CD4-positive, alpha-beta memory T cell (primary cell): ENCODE measurements around the gene PDE4B. TPM values are rescaled to one million over a fixed set of nuclear protein-coding genes. Genes with fewer than 3 reads are reported as not detected.
"Not testable (repeated sequence)": the region's sequence is repeated elsewhere in the genome, so short reads cannot be mapped to it uniquely, and the experiment has no call there.

Experiments used
- CTCF ChIA-PET: fragments of 350-600 bp; sonication (Branson Sonifier 250); formaldehyde crosslinking; loops from one replicate; lab custom pipeline; 2021; ENCODE audit warnings: inconsistent platforms; ENCODE audit not compliant: partially characterized antibody; lab: Charles Lee
- POLR2A ChIA-PET: fragments of 350-600 bp; sonication (Branson Sonifier 250); formaldehyde crosslinking; loops from one replicate; lab custom pipeline; 2021; ENCODE audit not compliant: partially characterized antibody; lab: Charles Lee
- DNase-seq, 5 donors: peaks; one replicate each; pipeline versions ENCODE4 v3.0.0 to v3.0.0-alpha.2; 2020 to 2022; ENCODE audit warnings: mixed read lengths in 1 of 5
- H3K27ac ChIP-seq: one replicate; pipeline ENCODE4 v1.7.0; 2013; ENCODE audit warnings: low read depth, low read length
- H3K27me3 ChIP-seq: 2 replicates; pipeline ENCODE4 v1.7.0; 2013; ENCODE audit warnings: mild to moderate bottlenecking, low read length, moderate library complexity; ENCODE audit not compliant: insufficient read depth
- H3K36me3 ChIP-seq: 2 replicates; pipeline ENCODE4 v1.7.0; 2013; ENCODE audit warnings: mild to moderate bottlenecking, low read length, moderate library complexity; ENCODE audit not compliant: insufficient read depth
- H3K4me1 ChIP-seq: 2 replicates; pipeline ENCODE4 v1.7.0; 2013; ENCODE audit warnings: mild to moderate bottlenecking, low read length, moderate library complexity; ENCODE audit not compliant: insufficient read depth
- H3K4me3 ChIP-seq, 2 donors: one replicate each; pipeline ENCODE4 v1.7.0; 2013; ENCODE audit warnings: low read length in 2 of 2, mild to moderate bottlenecking in 1 of 2
- H3K9me3 ChIP-seq, 2 donors: one replicate each; pipeline ENCODE4 v1.7.0; 2013; ENCODE audit warnings: low read length in 2 of 2, control low read depth in 1 of 2; ENCODE audit not compliant: control insufficient read depth in 1 of 2
- H3K27ac Mint-ChIP-seq, 7 donors: one replicate each; pipeline ENCODE4 v1.8.0; 2020 to 2021; ENCODE audit warnings: mixed read lengths in 7 of 7, mild to moderate bottlenecking in 6 of 7, inconsistent platforms in 3 of 7, moderate library complexity in 3 of 7
- H3K27me3 Mint-ChIP-seq, 2 donors: one replicate each; pipeline ENCODE4 v1.8.0; 2020 to 2021; ENCODE audit warnings: mixed read lengths in 2 of 2
- H3K36me3 Mint-ChIP-seq, 2 donors: one replicate each; pipeline ENCODE4 v1.8.0; 2020 to 2021; ENCODE audit warnings: mixed read lengths in 2 of 2, inconsistent platforms in 1 of 2, mild to moderate bottlenecking in 1 of 2
- H3K4me1 Mint-ChIP-seq, 4 donors: one replicate each; pipeline ENCODE4 v1.8.0; 2020 to 2021; ENCODE audit warnings: mixed read lengths in 4 of 4, mild to moderate bottlenecking in 1 of 4
- H3K4me3 Mint-ChIP-seq, 8 donors: one replicate each; pipeline ENCODE4 v1.8.0; 2020 to 2021; ENCODE audit warnings: mixed read lengths in 8 of 8, mild to moderate bottlenecking in 7 of 8, moderate library complexity in 6 of 8, inconsistent platforms in 3 of 8
- H3K9me3 Mint-ChIP-seq, 8 donors: one replicate each; pipeline ENCODE4 v1.8.0; 2020 to 2021; ENCODE audit warnings: mixed read lengths in 8 of 8, mild to moderate bottlenecking in 5 of 8, inconsistent platforms in 3 of 8, moderate library complexity in 1 of 8
- intact Hi-C: fragments of 100-400 bp; cut with micrococcal nuclease; formaldehyde crosslinking; loops from one replicate; pipeline ENCODE4 v1.15.1; 2023
- polyA plus RNA-seq, 2 donors: library from polyadenylated mRNA; unstranded; fragments of 300-500 nt; fragmentation: Illumina TruSeq; gene quantifications; one replicate each; pipeline ENCODE4 v1.2.3, GENCODE V29; 2021
- total RNA-seq, 2 experiments: library from RNA; stranded (reverse); gene quantifications; one replicate each; pipeline ENCODE4 v1.2.3, GENCODE V29; 2021

Gene PDE4B
- total and polyA plus RNA-seq, 4 experiments from 2014 or later = 33.8 to 116 (median 40.7) TPM

DNA sequence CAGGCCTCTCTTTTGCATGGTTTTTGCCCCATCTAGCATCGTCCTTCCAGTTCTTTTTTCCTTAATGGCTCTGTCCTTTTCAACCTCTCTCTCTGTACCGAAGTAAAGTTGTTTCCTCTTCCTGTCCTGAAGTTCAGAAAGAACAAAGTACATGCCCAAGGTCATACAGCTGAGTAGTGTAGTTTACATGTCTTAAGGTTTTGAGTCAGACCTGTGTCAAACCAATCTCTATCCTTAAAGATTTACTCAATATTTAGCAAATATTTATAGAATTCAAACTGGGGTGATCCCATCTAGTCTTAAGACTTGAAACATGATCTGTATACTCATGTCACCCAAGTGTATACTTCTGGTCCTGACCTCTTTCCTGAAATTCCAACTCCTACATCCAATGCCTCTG, 622.6 kb downstream of the PDE4B start:
- no peak for DNase-seq
- no peak overlapping the region for H3K27ac ChIP-seq
- intact Hi-C loops = no loop called here
- H3K9me3 ChIP-seq = no peaks in the 10 kb centered on the region
- Mint-ChIP-seq H3K27ac (peak overlapping the region in 1 of 7 donors; percentile 10), H3K4me3 (no peak overlapping the region), H3K27me3 (no peaks in the 10 kb centered on the region), H3K4me1 (peaks cover 20 to 37% (median 25%) of the 10 kb centered on the region in 4 donors), H3K9me3 (peaks cover 3 to 32% (median 23%) of the 10 kb centered on the region in 8 donors), H3K36me3 (peaks cover 3 to 6% of the 10 kb centered on the region in 2 donors)
- no peaks in the 10 kb centered on the region for H3K4me1 ChIP-seq
- H3K4me3 ChIP-seq = no peak overlapping the region
- no peaks in the 10 kb centered on the region for H3K27me3 ChIP-seq
- H3K36me3 ChIP-seq = no peaks in the 10 kb centered on the region
- POLR2A ChIA-PET = no interaction called here
- CTCF ChIA-PET = interaction anchor here (1.0 to 2.3 kb wide), 3 partner anchors 21 to 173 kb away, joined by 3 to 9 read pairs (median 6); no protein-coding TSS in a partner anchor

DNA sequence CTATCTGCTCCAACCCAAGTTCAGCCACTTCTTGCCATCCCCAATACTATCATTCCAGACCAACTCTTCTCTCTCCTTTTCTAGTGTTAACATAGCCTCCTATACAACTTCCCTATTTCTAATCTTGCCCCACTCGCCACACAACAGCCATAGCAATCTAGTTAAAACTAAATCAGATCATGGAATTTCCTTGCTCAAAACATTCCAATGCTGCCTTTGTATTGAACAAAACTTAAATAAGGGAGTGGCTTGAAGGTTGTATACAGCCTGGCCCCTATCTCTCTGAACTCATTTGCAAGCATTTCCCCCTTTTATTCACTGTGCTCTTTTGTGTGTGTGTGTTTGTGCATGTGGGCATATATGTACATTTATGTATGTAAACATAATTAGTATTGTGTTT, 623.2 kb downstream of the PDE4B start:
- Histone ChIP-seq H3K9me3 (no peaks in the 10 kb centered on the region), H3K4me3 (no peak overlapping the region), H3K27ac (no peak overlapping the region), H3K4me1 (no peaks in the 10 kb centered on the region), H3K27me3 (no peaks in the 10 kb centered on the region), H3K36me3 (no peaks in the 10 kb centered on the region)
- ChIA-PET CTCF (interaction anchor here (1.0 to 1.2 kb wide), 2 partner anchors 34 to 174 kb away, joined by 3 read pairs; no protein-coding TSS in a partner anchor), POLR2A (no interaction called here)
- DNase-seq = no peak
- H3K4me1 Mint-ChIP-seq = peaks cover 15 to 31% (median 21%) of the 10 kb centered on the region in 4 donors
- intact Hi-C loops = no loop called here
- no peaks in the 10 kb centered on the region for H3K27me3 Mint-ChIP-seq
- peaks cover 3 to 32% (median 23%) of the 10 kb centered on the region in 8 donors for H3K9me3 Mint-ChIP-seq
- peaks cover 3 to 6% of the 10 kb centered on the region in 2 donors for H3K36me3 Mint-ChIP-seq
- H3K4me3 Mint-ChIP-seq = no peak overlapping the region
- H3K27ac Mint-ChIP-seq = peak overlapping the region in 2 of 7 donors; percentile 8 to 62

- no peaks in the 10 kb centered on the region for H3K9me3 ChIP-seq
- no peak for DNase-seq
- CTCF ChIA-PET = interaction anchor here (1.2 kb wide), 1 partner anchor 35 kb away, joined by 3 read pairs; no protein-coding TSS in a partner anchor
- Mint-ChIP-seq H3K36me3 (peaks cover 3 to 6% of the 10 kb centered on the region in 2 donors), H3K27me3 (no peaks in the 10 kb centered on the region), H3K4me3 (no peak overlapping the region), H3K9me3 (peaks cover 3 to 32% (median 22%) of the 10 kb centered on the region in 8 donors), H3K27ac (no peak overlapping the region), H3K4me1 (peaks cover 11 to 27% (median 17%) of the 10 kb centered on the region in 4 donors)
- no peaks in the 10 kb centered on the region for H3K36me3 ChIP-seq
- H3K4me3 ChIP-seq = no peak overlapping the region
- POLR2A ChIA-PET = no interaction called here
- no peaks in the 10 kb centered on the region for H3K4me1 ChIP-seq
- no peaks in the 10 kb centered on the region for H3K27me3 ChIP-seq
- intact Hi-C loops = no loop called here
- H3K27ac ChIP-seq = no peak overlapping the region
Observed at GRCh38 chr1:66416295-66416694, 623.6 kb downstream of the PDE4B start.

DNA sequence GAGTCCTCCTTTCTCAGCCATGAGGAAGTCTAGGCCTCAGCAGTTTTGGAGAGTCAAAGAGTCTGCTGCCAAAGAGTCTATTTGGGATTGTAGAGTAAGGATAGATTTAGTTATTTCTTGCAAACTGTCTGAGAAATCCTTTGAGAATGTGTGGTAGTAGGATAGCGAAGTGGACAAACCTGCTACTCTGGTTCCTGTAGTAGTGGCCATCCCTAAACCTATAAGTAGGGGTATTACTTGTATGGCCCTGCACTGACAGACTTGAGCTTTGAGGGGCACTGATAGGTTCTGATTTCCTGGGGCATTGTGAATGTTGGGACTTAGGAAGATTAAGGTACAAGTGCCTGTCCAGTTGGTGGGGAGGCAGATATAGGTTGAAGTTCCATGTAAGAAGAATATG, 625.3 kb downstream of the PDE4B start:
- ChIA-PET POLR2A (no interaction called here), CTCF (no interaction called here)
- Histone ChIP-seq H3K27ac (no peak overlapping the region), H3K27me3 (no peaks in the 10 kb centered on the region), H3K4me3 (no peak overlapping the region), H3K36me3 (no peaks in the 10 kb centered on the region), H3K9me3 (no peaks in the 10 kb centered on the region), H3K4me1 (no peaks in the 10 kb centered on the region)
- Mint-ChIP-seq H3K9me3 (peaks cover 3 to 32% (median 20%) of the 10 kb centered on the region in 8 donors), H3K36me3 (peaks cover 3 to 6% of the 10 kb centered on the region in 2 donors), H3K4me1 (peaks cover 3 to 16% (median 7%) of the 10 kb centered on the region in 4 donors), H3K27ac (no peak overlapping the region), H3K27me3 (no peaks in the 10 kb centered on the region), H3K4me3 (no peak overlapping the region)
- intact Hi-C loops = no loop called here
- DNase-seq = no peak

GRCh38 chr1:66420171-66420570, 627.5 kb downstream of the PDE4B start:
- H3K4me3 ChIP-seq, H3K27ac Mint-ChIP-seq, H3K27me3 Mint-ChIP-seq, H3K4me1 Mint-ChIP-seq, intact Hi-C loops, H3K36me3 ChIP-seq, DNase-seq, H3K27me3 ChIP-seq, POLR2A ChIA-PET, H3K36me3 Mint-ChIP-seq, H3K9me3 ChIP-seq, H3K4me1 ChIP-seq, H3K27ac ChIP-seq, H3K4me3 Mint-ChIP-seq: not testable (repeated sequence)
- peaks cover 3 to 32% (median 20%) of the 10 kb centered on the region in 8 donors for H3K9me3 Mint-ChIP-seq
- CTCF ChIA-PET = interaction anchor here (1.1 kb wide), 1 partner anchor 26 kb away, joined by 3 read pairs; no protein-coding TSS in a partner anchor

DNA sequence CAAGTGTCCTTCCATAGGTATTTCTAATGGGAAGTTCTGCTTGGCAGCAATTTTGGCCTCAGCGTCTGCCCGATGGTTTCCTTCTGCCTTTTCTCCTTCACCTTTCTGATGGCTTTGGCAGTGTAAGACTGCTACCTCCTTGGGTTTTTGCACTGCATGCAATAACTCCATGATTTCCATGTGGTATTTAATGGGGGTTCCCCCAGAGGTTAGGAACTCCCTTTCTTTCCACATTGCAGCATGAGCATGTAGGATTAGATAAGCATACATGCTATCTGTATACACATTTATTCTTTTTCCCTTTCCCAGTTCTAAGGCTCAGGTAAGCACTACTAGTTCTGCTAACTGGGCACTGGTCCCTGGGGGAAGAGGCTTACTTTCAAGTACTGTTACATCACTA, 628.2 kb downstream of the PDE4B start:
- H3K36me3 Mint-ChIP-seq, CTCF ChIA-PET: not testable (repeated sequence)

DNA sequence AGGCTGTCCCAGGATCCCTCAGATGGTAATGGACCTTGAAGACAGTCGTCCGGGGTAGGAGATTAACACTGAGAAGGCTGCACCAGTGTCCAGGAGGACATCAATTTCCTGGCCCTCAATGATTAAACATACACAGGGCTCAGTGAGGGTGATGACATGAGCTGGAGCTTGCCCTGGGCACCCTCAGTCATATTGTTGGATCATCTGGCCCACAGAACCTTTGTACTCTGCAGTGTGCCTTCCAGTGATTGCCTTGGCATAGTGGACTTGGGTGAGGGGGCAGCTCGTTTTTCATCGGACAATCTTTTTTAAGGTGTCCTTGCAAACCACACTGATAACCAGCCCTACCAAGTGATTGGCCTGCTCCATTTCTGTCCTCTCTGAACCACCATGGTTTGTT, 630.1 kb downstream of the PDE4B start:
- Histone ChIP-seq H3K27me3 (no peaks in the 10 kb centered on the region), H3K9me3 (no peaks in the 10 kb centered on the region), H3K36me3 (no peaks in the 10 kb centered on the region), H3K4me3 (no peak overlapping the region), H3K27ac (no peak overlapping the region), H3K4me1 (no peaks in the 10 kb centered on the region)
- peaks cover 6% of the 10 kb centered on the region in 2 donors for H3K36me3 Mint-ChIP-seq
- H3K27ac Mint-ChIP-seq = no peak overlapping the region
- no peaks in the 10 kb centered on the region for H3K27me3 Mint-ChIP-seq
- intact Hi-C loops = no loop called here
- no peak for DNase-seq
- H3K4me1 Mint-ChIP-seq = peaks cover 4 to 9% (median 5%) of the 10 kb centered on the region in 4 donors
- peaks cover 6 to 16% (median 13%) of the 10 kb centered on the region in 8 donors for H3K9me3 Mint-ChIP-seq
- POLR2A ChIA-PET = no interaction called here
- CTCF ChIA-PET = interaction anchor here (1.3 kb wide), 1 partner anchor 23 kb away, joined by 4 read pairs; no protein-coding TSS in a partner anchor
- no peak overlapping the region for H3K4me3 Mint-ChIP-seq

More for the DNA sequence above, 628.2 kb downstream of the PDE4B start:
- H3K36me3 ChIP-seq, POLR2A ChIA-PET, H3K27me3 ChIP-seq, intact Hi-C loops, H3K4me1 ChIP-seq, H3K27me3 Mint-ChIP-seq, H3K4me3 ChIP-seq, H3K27ac ChIP-seq, H3K4me3 Mint-ChIP-seq, H3K9me3 ChIP-seq, H3K4me1 Mint-ChIP-seq, DNase-seq: not testable (repeated sequence)
- H3K9me3 Mint-ChIP-seq = peaks cover 3 to 32% (median 20%) of the 10 kb centered on the region in 8 donors
- peak overlapping the region in 1 of 7 donors; percentile 11 for H3K27ac Mint-ChIP-seq
